Cardiac fibroblast (primary cell): ENCODE measurements around the gene APBB3.
A peak's percentile ranks its signal among the peaks of the same experiment; 100 is the strongest.

Experiments
- DNase-seq, 2 donors: peaks; one replicate each; pipeline versions ENCODE4 v3.0.0 to v3.0.0-alpha.2; 2010; ENCODE audit warnings: low read depth in 2 of 2
- H3K4me3 ChIP-seq, 2 donors: replicated peaks in 1 of 2; 1 replicate in 1 of 2; 2 replicates in 1 of 2; pipeline ENCODE4 v1.5.1; 2011; ENCODE audit warnings: low read depth in 2 of 2, low read length in 2 of 2, mild to moderate bottlenecking in 2 of 2, moderate library complexity in 1 of 2
- CTCF ChIP-seq: IDR thresholded peaks from one replicate; pipeline ENCODE4 v1.5.1; 2011; ENCODE audit warnings: low read depth, mild to moderate bottlenecking, low read length, inconsistent platforms

The APBB3 gene

GRCh38 chr5:140557136-140557805 lies 7.1 kb downstream of the APBB3 start, which contains the start of gene SRA1:
SRA1 (minus strand) TSS chr5:140557473; CDS start chr5:140557452, 21 bp downstream.
- peak within 1 kb of the TSS; percentile 81 to 86 for H3K4me3 ChIP-seq
- peak; percentile 9 for TF ChIP-seq CTCF
- DNase-seq: peak; percentile 90 to 92

GRCh38 chr5:140556438-140556837 lies 8.0 kb downstream of the APBB3 start:
- no peak for TF ChIP-seq CTCF
- peak; percentile 51 to 55 for DNase-seq
- H3K4me3 ChIP-seq: peak overlapping the region; percentile 81 to 86

GRCh38 chr5:140555747-140556312 lies 8.6 kb downstream of the APBB3 start:
- no peak for TF ChIP-seq CTCF
- no peak for DNase-seq
- H3K4me3 ChIP-seq: peak overlapping the region; percentile 81 to 86

GRCh38 chr5:140554454-140554853 lies 9.9 kb downstream of the APBB3 start:
- H3K4me3 ChIP-seq: no peak overlapping the region
- TF ChIP-seq CTCF: no peak
- DNase-seq: peak; percentile 51 to 78

GRCh38 chr5:140553657-140554056 lies 10.7 kb downstream of the APBB3 start:
- no peak for TF ChIP-seq CTCF
- H3K4me3 ChIP-seq: no peak overlapping the region
- peak in 1 of 2 donors; percentile 32 for DNase-seq

- no peak overlapping the region for H3K4me3 ChIP-seq
- no peak for TF ChIP-seq CTCF
- DNase-seq: no peak
These were observed 12.5 kb downstream of the APBB3 start for GRCh38 chr5:140551872-140552271.
